HG03354 (cell line): ENCODE data around the gene LIMA1.
"Not testable (repeated sequence)": the region's sequence is repeated elsewhere in the genome, so short reads cannot be mapped to it uniquely, and the experiment has no call there.

Experiments
- ATAC-seq: cut with Tn5 transposase; IDR thresholded peaks from one replicate; pipeline ENCODE4 v1.9.1; 2021; ENCODE audit warnings: mild to moderate bottlenecking; ENCODE audit not compliant: unreplicated experiment, poor library complexity, severe bottlenecking

The LIMA1 gene

DNA sequence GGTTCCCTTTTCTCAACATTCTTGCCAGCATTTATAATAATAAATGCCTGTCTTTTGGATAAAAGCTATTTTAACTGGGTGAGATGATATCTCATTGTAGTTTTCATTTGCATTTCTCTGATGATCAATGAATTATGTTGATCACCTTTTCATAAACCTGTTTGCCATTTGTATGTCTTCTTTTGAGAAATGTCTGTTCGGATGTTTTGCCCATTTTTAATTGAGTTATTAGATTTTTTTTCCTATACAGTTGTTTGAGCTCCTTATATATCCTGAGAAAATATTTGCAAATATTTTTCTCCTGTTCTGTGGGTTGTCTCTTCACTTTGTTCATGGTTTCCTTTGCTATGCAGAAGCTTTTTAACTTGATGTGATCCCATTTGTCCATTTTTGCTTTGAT lies 8.1 kb upstream of the LIMA1 start:
- no peak for ATAC-seq

- not testable (repeated sequence) for ATAC-seq
Measured at GRCh38 chr12:50290692-50291091, 7.4 kb upstream of the LIMA1 start.

GRCh38 chr12:50287271-50287670 lies 4.0 kb upstream of the LIMA1 start:
- no peak for ATAC-seq

- ATAC-seq = no peak
Measured at GRCh38 chr12:50285253-50285652, 1.9 kb upstream of the LIMA1 start.

DNA sequence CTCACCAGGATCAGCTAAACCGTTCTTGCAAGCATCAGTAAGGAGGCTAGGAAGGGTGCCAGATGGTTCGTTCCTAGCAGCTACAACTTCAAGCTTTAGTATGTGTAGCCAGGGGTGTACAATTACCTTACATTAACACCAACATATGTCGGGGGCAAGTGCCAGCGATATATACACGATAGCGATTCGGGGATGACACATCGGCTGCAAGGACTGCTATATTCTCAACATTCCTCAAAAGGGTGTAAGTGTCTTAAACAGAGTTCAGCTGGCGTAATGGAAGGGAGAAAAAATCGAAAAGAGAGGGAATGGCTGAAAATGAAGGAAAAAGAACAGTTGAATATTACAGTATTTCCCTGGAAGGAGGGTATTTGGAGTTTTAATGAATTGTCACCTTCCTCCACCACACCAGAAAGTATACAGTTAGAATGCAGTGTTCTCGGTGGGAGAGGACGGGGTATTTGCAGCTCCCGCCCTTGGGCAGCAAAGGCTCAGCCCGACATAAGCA lies 545 bp downstream of the LIMA1 start:
- peak; percentile 33 for ATAC-seq

- ATAC-seq = no peak
Measured at GRCh38 chr12:50279501-50279900, 3.8 kb downstream of the LIMA1 start.

GRCh38 chr12:50276912-50277671 lies 6.2 kb downstream of the LIMA1 start:
- no peak for ATAC-seq

DNA sequence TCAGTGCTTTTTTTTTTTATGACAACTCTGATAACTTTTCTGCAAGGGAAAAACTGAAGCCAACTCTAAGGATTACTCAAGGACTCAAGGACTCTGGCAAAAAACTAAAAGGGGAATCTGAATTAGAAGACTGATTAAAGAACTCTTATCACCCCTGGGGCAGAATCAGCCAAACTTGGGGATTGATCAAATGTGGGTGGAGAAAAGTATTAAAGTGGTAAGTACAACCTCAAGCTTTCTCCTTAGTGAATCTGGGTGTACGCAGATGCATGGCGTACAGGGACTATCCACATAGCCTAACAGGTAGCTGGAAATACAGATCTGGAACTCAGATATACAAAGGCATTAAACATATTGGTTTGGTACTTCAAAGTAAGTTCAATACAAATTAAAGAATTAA lies 7.3 kb downstream of the LIMA1 start:
- no peak for ATAC-seq

DNA sequence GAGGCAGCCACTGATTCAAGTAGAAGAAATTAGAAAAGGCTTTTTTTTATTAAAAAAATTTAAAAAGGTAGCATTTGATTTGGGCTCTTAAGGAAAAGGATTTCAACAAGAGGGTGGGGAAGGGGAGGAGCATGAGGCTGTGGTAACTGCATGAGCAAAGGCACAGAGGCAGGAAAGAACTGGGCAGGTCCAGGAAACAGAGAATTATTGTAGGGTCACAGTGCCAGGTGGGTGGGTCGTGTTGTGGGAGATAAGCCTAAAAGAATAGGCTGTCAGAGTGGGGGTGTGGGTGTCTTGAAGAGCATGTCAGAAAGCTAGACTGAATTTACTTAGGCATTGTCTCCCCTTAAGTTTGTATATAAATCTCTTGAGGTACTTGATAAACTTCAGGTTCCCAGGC lies 7.8 kb downstream of the LIMA1 start:
- no peak for ATAC-seq

DNA sequence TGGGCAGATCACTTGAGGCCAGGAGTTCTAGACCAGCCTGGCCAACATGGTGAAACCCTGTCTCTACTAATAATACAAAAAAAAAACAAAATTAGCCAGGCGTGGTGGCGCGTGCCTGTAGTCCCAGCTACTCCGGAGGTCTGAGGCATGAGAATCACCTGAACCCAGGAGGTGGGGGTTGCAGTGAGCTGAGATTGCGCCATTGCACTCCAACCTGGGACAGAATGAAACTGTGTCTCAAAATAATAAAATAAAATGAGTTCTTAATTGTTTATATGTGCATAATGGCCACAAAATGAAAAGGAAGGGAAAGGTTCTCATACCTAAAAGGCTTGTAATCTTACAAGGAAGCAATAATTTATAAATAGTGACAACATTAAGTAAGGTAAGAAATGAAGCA lies 8.2 kb downstream of the LIMA1 start:
- not testable (repeated sequence) for ATAC-seq

DNA sequence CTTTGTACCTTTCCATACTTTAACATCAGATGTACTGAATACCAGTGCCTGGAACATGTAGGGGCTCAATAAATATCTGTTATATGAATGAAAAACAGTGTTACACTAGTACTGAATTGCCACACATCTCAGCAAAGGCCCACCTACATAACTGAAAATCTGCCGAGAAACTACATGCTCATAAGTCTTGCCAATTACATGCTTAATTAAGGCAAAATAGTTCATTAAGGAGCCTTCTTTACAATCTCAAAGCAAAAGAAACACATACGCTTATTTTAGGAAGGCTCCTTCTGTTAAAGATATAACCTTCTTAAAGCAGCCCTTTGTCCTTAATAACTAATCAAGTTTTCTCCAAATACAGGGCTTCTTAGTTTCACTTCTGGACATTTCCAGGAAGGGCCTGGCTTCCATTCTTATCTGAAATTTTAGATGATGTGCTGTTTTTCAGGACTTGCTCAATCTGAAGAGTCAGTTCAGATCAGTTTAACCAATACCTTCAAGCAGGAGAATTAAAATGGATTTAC lies 11.5 kb downstream of the LIMA1 start:
- no peak for ATAC-seq

GRCh38 chr12:50268482-50268881 lies 14.8 kb downstream of the LIMA1 start:
- no peak for ATAC-seq

- no peak for ATAC-seq
Measured at GRCh38 chr12:50265770-50266524, 17.4 kb downstream of the LIMA1 start.

DNA sequence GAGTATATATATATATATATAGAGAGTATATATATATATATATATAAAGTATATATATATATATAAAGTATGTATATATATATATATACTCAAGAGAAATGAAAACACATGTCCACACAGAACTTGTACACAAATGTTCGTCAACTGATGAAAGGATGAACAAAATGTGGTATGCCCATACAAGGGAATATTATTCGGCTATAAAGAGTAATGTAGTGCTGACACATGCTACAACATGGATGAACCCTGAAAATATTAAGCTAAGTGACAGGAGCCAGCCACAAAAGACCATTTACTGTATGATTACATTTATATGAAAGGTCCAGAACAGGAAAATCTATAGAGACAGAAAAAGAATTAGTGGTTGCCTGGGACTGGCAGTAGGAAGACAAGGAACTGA lies 19.5 kb downstream of the LIMA1 start:
- no peak for ATAC-seq

DNA sequence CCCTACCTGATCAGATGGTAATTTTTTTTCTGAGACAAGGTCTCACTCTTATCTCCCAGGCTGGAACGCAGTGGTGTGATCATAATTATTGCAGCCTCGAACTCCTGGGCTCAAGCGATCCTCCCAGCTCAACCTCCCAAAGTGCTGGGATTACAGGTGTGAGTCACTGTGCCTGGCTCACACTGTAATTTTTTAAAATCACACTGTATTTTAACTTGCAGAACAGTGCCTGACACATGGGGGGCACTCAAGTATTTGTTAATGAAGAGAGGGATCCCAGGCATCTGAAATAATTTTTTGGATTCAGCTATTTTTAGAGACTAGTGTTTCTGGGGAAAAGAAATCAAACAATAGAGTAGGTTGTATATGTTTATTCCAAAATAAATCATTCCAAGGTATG lies 21.7 kb downstream of the LIMA1 start:
- ATAC-seq = no peak

DNA sequence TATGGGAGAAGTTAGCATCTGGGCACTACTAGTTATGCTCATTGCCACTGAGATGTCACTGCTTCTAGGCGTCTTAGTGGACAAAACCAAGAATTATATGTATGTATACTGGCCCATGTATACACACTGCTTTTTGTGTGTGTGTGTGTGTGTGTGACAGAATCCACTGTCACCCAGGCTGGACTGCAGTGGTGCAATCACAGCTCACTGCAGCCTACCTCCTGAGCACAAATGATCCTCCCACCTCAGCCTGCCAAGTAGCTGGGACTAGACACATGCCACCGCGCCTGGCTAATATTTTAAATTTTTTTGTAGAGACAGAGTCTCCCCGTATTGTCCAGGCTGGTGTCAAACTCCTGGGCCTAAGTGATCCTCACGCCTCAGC lies 25.2 kb downstream of the LIMA1 start:
- ATAC-seq = no peak

DNA sequence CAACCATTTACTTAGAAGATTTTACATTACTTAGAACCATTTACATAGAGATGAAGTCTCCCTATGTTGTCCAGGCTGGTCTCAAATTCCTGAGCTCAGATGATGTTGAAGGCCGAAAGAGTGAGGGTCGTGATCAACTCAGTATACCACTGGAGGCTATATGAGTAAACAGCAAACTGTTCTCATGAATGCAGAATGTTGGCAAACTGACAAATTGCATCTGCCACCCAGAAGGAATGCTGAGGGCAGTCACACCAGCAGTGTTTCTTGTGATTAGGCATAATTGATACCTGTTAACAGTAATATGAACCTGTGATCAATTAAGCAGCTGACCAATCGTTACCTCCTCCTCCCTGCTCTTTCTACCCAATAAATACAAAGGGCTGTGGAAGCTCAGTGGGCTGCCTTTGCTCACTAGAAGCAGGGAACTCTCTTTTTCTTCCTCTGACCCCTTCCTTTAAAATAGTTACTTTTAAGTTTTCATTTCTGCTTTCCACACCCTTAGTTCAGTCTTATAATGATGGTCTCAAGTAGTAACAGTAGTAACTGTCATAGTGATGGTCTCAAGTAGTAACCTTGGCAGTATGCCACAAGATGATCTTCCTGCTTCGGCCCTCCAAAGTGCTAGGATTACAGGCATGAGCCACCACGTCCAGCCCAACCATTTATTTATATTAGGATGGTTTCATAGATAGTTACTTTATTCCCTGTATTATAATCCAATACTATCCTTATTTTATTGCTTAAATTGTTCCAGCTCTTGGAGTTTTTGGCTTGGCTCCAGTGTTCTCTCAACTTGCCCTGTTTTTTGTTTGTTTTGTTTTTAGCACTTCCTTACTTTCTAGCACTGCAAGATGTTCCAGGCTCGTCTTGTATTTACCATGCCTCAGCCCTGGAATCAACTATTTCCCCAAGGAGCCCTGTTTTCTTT lies 25.8 kb downstream of the LIMA1 start:
- no peak for ATAC-seq

DNA sequence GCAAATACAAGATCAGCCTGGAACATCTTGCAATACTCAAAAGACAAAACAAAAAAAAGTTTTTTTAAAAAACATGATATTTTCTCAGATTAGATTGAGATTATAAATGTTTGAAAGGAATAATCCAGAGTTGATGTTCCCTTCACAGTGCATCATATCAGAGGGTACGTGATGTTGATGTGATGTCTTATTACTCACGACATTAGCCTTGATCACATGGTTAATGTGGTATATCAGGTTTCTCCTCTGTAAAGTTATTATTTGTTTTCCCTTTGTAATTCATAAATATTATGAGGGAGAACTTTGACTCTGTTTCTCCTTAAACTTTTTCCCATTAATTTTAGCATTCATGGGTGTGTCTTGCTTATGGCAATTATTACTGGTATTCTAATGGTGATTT lies 26.6 kb downstream of the LIMA1 start:
- ATAC-seq = no peak

DNA sequence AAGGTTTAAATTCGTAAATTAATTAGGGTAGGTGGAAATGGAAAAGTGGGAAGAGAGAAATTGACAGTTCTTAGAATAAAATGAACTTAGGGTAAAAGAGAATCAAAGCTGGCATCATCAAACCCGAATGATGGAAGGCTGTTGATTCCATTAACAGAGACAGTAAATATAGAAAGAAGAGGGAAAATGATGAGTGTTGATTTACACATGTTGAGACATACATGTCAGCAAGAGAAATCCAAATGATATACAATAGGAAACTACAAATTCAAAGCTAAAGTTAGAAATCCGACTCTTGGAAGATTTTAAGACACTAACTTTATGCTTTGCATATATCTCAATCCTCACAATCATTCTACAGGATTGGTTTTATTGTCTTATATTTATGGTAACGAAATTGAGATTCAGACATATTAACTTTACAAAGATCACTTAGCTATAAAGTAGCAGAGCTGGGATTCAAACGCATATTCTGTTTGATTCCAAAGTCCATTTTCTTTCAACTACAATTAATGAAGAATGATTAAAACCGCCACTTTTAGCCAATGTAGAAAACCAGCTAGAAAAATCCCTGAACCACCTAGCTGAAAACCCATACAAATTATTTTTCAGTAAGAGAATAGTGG lies 30.2 kb downstream of the LIMA1 start:
- no peak for ATAC-seq
